GM19452 (cell line): ENCODE data around the gene ZBTB16.
"Not testable (repeated sequence)": the region's sequence is repeated elsewhere in the genome, so short reads cannot be mapped to it uniquely, and the experiment has no call there.

Experiments
- ATAC-seq: cut with Tn5 transposase; IDR thresholded peaks from one replicate; pipeline ENCODE4 v1.9.1; 2021; ENCODE audit not compliant: unreplicated experiment

The ZBTB16 gene

GRCh38 chr11:114040706-114041211 is 18.8 kb upstream of the ZBTB16 start:
- no peak for ATAC-seq

- ATAC-seq, result no peak
Measured at GRCh38 chr11:114042234-114042633, 17.3 kb upstream of the ZBTB16 start.

- no peak for ATAC-seq
Measured at GRCh38 chr11:114044042-114044871, 15.3 kb upstream of the ZBTB16 start.

GRCh38 chr11:114047327-114047726 is 12.2 kb upstream of the ZBTB16 start:
- no peak for ATAC-seq

- ATAC-seq, result no peak
Measured at GRCh38 chr11:114049050-114049449, 10.5 kb upstream of the ZBTB16 start.

- not testable (repeated sequence) for ATAC-seq
Measured at GRCh38 chr11:114049766-114050165, 9.7 kb upstream of the ZBTB16 start.

- ATAC-seq, result no peak
Measured at GRCh38 chr11:114050258-114050927, 9.1 kb upstream of the ZBTB16 start.

- no peak for ATAC-seq
Measured at GRCh38 chr11:114051558-114051957, 8.0 kb upstream of the ZBTB16 start.

GRCh38 chr11:114052160-114052559 is 7.4 kb upstream of the ZBTB16 start:
- no peak for ATAC-seq

GRCh38 chr11:114053406-114053805 is 6.1 kb upstream of the ZBTB16 start:
- ATAC-seq, result no peak

- no peak for ATAC-seq
Measured at GRCh38 chr11:114054806-114055205, 4.7 kb upstream of the ZBTB16 start.

- ATAC-seq, result no peak
Measured at GRCh38 chr11:114056409-114056808, 3.1 kb upstream of the ZBTB16 start.

- ATAC-seq, result no peak
Measured at GRCh38 chr11:114057147-114057546, 2.4 kb upstream of the ZBTB16 start.

- no peak for ATAC-seq
Measured at GRCh38 chr11:114057605-114058004, 1.9 kb upstream of the ZBTB16 start.

GRCh38 chr11:114058026-114058706 is 1.3 kb upstream of the ZBTB16 start:
- ATAC-seq, result no peak

- ATAC-seq, result no peak
Measured at GRCh38 chr11:114058871-114059277, 637 bp upstream of the ZBTB16 start.

- no peak for ATAC-seq
Measured at GRCh38 chr11:114059984-114060391, 477 bp downstream of the ZBTB16 start.

- ATAC-seq, result no peak
Measured at GRCh38 chr11:114060392-114061047, 1.0 kb downstream of the ZBTB16 start.

- ATAC-seq, result no peak
Measured at GRCh38 chr11:114061048-114061680, 1.7 kb downstream of the ZBTB16 start.

- no peak for ATAC-seq
Measured at GRCh38 chr11:114061681-114062049, 2.2 kb downstream of the ZBTB16 start.

GRCh38 chr11:114062272-114062671 is 2.8 kb downstream of the ZBTB16 start:
- no peak for ATAC-seq
